Right cardiac atrium (tissue), 5 donors: ENCODE measurements around the gene MS4A4E. TPM values are rescaled to one million over a fixed set of nuclear protein-coding genes. Genes with fewer than 3 reads are reported as not detected.
A peak's percentile ranks its signal among the peaks of the same experiment; 100 is the strongest.

ENCODE experiments used
- ATAC-seq, 2 donors: fragments of 200-7000 bp; cut with Tn5 transposase; one replicate each; pipeline versions ENCODE4 v1.8.0 to v1.9.1; 2020; ENCODE audit warnings: moderate library complexity in 2 of 2, mild to moderate bottlenecking in 1 of 2
- DNase-seq, 3 donors: peaks; one replicate each; pipeline ENCODE4 v3.0.0-alpha.2; 2020
- H3K27ac ChIP-seq: one replicate; pipeline ENCODE4 v1.5.1; 2013; ENCODE audit warnings: mild to moderate bottlenecking, low read length, control low read depth, moderate library complexity
- H3K27me3 ChIP-seq: one replicate; pipeline ENCODE4 v1.6.1; 2013; ENCODE audit not compliant: control insufficient read depth, insufficient read depth
- H3K4me1 ChIP-seq: one replicate; pipeline ENCODE4 v1.6.1; 2013; ENCODE audit warnings: low read length; ENCODE audit not compliant: control insufficient read depth, insufficient read depth
- H3K4me3 ChIP-seq: one replicate; pipeline ENCODE4 v1.5.1; 2013; ENCODE audit warnings: low read length, control low read depth
- H3K9me3 ChIP-seq: one replicate; pipeline ENCODE4 v1.6.1; 2013; ENCODE audit warnings: low read length; ENCODE audit not compliant: control insufficient read depth
- WGBS: extraction: QIAGEN DNeasy Blood & Tissue Kit; methylation state at CpG from one replicate; pipeline ENCODE4 v1.1.7; 2013; 5-methylcytosine and 5-hydroxymethylcytosine counted together
- intact Hi-C, 4 donors: fragments of 100-400 bp; cut with DNase I; formaldehyde crosslinking; loops; one replicate each; pipeline versions ENCODE4 v1.11.0 to v1.14.0; 2022 to 2023
- polyA plus RNA-seq: library from polyadenylated mRNA; stranded (reverse); fragments of 200-250 nt; gene quantifications from one replicate; pipeline ENCODE4 v1.2.3, GENCODE V29; 2013
- total RNA-seq, 4 donors: library from RNA; stranded (reverse); fragmentation: NEBNext Ultra II Directional; extraction: Animal tissue kit (Norgen Biotek cat#: 25700); gene quantifications; one replicate each; pipeline ENCODE4 v1.2.1, GENCODE V29; 2021
- donor health status: healthy with polysubstance abuse.
- donor health status: DM: no; HTN: yes; CAD: no.
- donor health status: DM: no; HTN: no; CAD: no.
- donor health status: DM: no; HTN: yes; CAD: no; lungs with severe emphysema.
- donor health status: DM: yes; HTN: yes; CAD: no.

MS4A4E gene
- total and polyA plus RNA-seq, 5 donors: 0.27 to 2.5 (median 1.3) TPM

- WGBS: 82% methylated on average over 4 of the region's 4 CpGs
- Histone ChIP-seq H3K27ac (no peak overlapping the region), H3K4me3 (no peak overlapping the region), H3K27me3 (no peaks in the 10 kb centered on the region), H3K9me3 (no peaks in the 10 kb centered on the region), H3K4me1 (no peaks in the 10 kb centered on the region)
- DNase-seq (no peak), ATAC-seq (no peak)
- intact Hi-C loops: no loop called here
Measured at GRCh38 chr11:60261014-60261413, 18.1 kb upstream of the MS4A4E start.

- WGBS: 83% methylated on average over 4 of the region's 4 CpGs
- no peak overlapping the region for H3K4me3 ChIP-seq
- DNase-seq (no peak), ATAC-seq (no peak)
- H3K27me3 ChIP-seq: no peaks in the 10 kb centered on the region
- no peaks in the 10 kb centered on the region for H3K9me3 ChIP-seq
- intact Hi-C loops: no loop called here
- H3K4me1 ChIP-seq: no peaks in the 10 kb centered on the region
- H3K27ac ChIP-seq: no peak overlapping the region
Measured at GRCh38 chr11:60257956-60258722, 15.2 kb upstream of the MS4A4E start.

GRCh38 chr11:60252213-60253108 is 9.5 kb upstream of the MS4A4E start:
- DNase-seq (no peak), ATAC-seq (peak; percentile 63 to 66)
- no peaks in the 10 kb centered on the region for H3K4me1 ChIP-seq
- H3K9me3 ChIP-seq: no peaks in the 10 kb centered on the region
- H3K4me3 ChIP-seq: no peak overlapping the region
- H3K27ac ChIP-seq: no peak overlapping the region
- intact Hi-C loops: loop anchor here in 1 of 4 donors (5.0 kb wide), 1 partner anchor 155 kb away; no protein-coding TSS in a partner anchor
- WGBS: 53% methylated on average over 2 of the region's 2 CpGs
- no peaks in the 10 kb centered on the region for H3K27me3 ChIP-seq

- peak in 1 of 2 donors; percentile 43 for ATAC-seq
- Histone ChIP-seq H3K27me3 (no peaks in the 10 kb centered on the region), H3K9me3 (no peaks in the 10 kb centered on the region), H3K4me1 (no peaks in the 10 kb centered on the region), H3K27ac (no peak overlapping the region), H3K4me3 (no peak overlapping the region)
- intact Hi-C loops: loop anchor here in 1 of 4 donors (5.0 kb wide), 1 partner anchor 154 kb away; no protein-coding TSS in a partner anchor
- 30% methylated on average over 6 of the region's 6 CpGs for WGBS
- DNase-seq: no peak
Measured at GRCh38 chr11:60251485-60252212, 8.7 kb upstream of the MS4A4E start.

- 78% methylated on average over 3 of the region's 3 CpGs for WGBS
- no peak overlapping the region for H3K4me3 ChIP-seq
- ATAC-seq (no peak), DNase-seq (no peak)
- intact Hi-C loops: no loop called here
- no peaks in the 10 kb centered on the region for H3K9me3 ChIP-seq
- no peak overlapping the region for H3K27ac ChIP-seq
- no peaks in the 10 kb centered on the region for H3K27me3 ChIP-seq
- H3K4me1 ChIP-seq: no peaks in the 10 kb centered on the region
Measured at GRCh38 chr11:60241786-60242185, 1.2 kb downstream of the MS4A4E start.

- Histone ChIP-seq H3K4me1 (no peaks in the 10 kb centered on the region), H3K4me3 (no peak overlapping the region), H3K27me3 (no peaks in the 10 kb centered on the region), H3K27ac (no peak overlapping the region), H3K9me3 (no peaks in the 10 kb centered on the region)
- intact Hi-C loops: no loop called here
- WGBS: 79% methylated on average over 5 of the region's 5 CpGs
- DNase-seq (no peak), ATAC-seq (no peak)
Measured at GRCh38 chr11:60240662-60241061, 2.3 kb downstream of the MS4A4E start.

DNA sequence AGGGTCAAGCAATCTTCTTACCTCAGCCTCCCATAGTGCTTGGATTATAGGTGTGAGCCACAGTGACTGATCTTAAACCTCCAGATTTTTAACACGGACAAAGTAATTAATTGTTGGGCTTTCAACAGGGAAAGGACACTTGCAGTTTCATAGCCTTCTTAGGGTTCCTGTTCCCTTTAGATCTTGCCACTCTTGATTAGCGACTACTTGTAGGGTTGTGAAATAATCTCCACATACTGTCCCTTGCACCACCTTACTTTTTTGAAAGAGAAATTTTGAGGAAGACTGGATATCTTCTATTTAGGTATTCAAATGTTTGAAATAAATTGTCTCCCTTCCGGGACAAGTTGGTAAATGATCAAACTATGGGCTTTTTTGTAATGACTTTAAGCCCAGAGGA is 7.6 kb downstream of the MS4A4E start:
- ATAC-seq (no peak), DNase-seq (no peak)
- no peaks in the 10 kb centered on the region for H3K27me3 ChIP-seq
- no peaks in the 10 kb centered on the region for H3K9me3 ChIP-seq
- no peak overlapping the region for H3K4me3 ChIP-seq
- WGBS: 76% methylated on average over 3 of the region's 3 CpGs
- H3K27ac ChIP-seq: no peak overlapping the region
- intact Hi-C loops: no loop called here
- no peaks in the 10 kb centered on the region for H3K4me1 ChIP-seq

GRCh38 chr11:60230681-60231080 is 12.3 kb downstream of the MS4A4E start:
- no peaks in the 10 kb centered on the region for H3K9me3 ChIP-seq
- ATAC-seq (no peak), DNase-seq (no peak)
- no peak overlapping the region for H3K4me3 ChIP-seq
- H3K4me1 ChIP-seq: no peaks in the 10 kb centered on the region
- no peaks in the 10 kb centered on the region for H3K27me3 ChIP-seq
- WGBS: 58% methylated on average over 1 of the region's 1 CpG
- intact Hi-C loops: no loop called here
- H3K27ac ChIP-seq: no peak overlapping the region

DNA sequence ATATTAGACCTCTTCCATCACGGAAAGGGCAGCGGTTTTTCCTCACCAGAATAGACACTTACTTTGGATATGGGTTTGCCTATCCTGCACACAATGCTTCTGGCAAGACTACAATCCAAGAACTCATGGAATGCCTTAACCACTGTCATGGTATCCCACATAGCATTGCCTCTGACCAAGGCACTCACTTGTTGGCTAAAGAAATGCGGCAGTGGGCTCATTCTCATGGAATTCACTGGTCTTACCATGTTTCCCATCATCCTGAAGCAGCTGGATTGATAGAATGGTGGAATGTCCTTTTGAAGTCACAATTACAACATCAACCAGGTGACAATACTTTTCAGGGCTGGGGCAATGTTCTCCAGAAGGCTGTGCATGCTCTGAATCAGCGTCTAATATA is 20.8 kb downstream of the MS4A4E start:
- no peak overlapping the region for H3K27ac ChIP-seq
- WGBS: 89% methylated on average over 4 of the region's 4 CpGs

GRCh38 chr11:60221692-60222091 is 21.2 kb downstream of the MS4A4E start:
- 50% methylated on average over 3 of the region's 3 CpGs for WGBS
- Histone ChIP-seq H3K27me3 (no peaks in the 10 kb centered on the region), H3K4me3 (no peak overlapping the region), H3K4me1 (no peaks in the 10 kb centered on the region), H3K27ac (no peak overlapping the region), H3K9me3 (no peaks in the 10 kb centered on the region)
- ATAC-seq (no peak), DNase-seq (no peak)
- intact Hi-C loops: no loop called here

More for the DNA sequence above, 20.8 kb downstream of the MS4A4E start:
- intact Hi-C loops: no loop called here
- Histone ChIP-seq H3K9me3 (no peaks in the 10 kb centered on the region), H3K4me1 (no peaks in the 10 kb centered on the region), H3K27me3 (no peaks in the 10 kb centered on the region), H3K4me3 (no peak overlapping the region)
- DNase-seq: no peak
- ATAC-seq: no peak

DNA sequence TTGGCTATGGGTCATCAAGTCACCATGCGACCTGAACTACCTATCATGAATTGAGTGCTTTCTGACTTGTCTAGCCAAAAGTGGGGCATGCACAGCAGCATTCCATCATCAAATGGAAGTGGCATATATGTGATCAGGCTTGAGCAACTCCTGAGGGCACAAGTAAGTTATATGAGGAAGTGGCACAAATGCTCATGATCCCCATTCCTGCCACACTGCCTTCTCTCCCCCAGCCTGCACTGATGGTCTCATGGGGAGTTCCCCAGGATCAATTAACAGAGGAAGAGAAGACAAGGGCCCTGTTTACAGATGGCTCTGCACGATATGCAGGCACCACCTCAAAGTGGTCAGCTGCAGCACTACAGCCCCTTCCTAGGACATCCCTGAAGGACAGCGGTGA is 21.8 kb downstream of the MS4A4E start:
- WGBS: 88% methylated on average over 3 of the region's 3 CpGs
- H3K9me3 ChIP-seq: no peaks in the 10 kb centered on the region
- no peaks in the 10 kb centered on the region for H3K27me3 ChIP-seq
- ATAC-seq: no peak
- H3K27ac ChIP-seq: no peak overlapping the region
- H3K4me1 ChIP-seq: no peaks in the 10 kb centered on the region
- no peak for DNase-seq
- no peak overlapping the region for H3K4me3 ChIP-seq
- intact Hi-C loops: no loop called here
